ENCODE data around the gene OLFM3.

- TF ChIP-seq CTCF (IDR thresholded peaks at IDR 0.05) (no peak), POLR2A (IDR thresholded peaks at IDR 0.05) (no peak)
Observed at GRCh38 chr1:101974599-101975274, 22.0 kb downstream of the OLFM3 start.
